HG02938 (cell line): ENCODE data around the gene CHFR.
"Not testable (repeated sequence)": the region's sequence is repeated elsewhere in the genome, so short reads cannot be mapped to it uniquely, and the experiment has no call there.

Source experiments
- ATAC-seq: cut with Tn5 transposase; IDR thresholded peaks from one replicate; pipeline ENCODE4 v1.9.1; 2021; ENCODE audit warnings: mild to moderate bottlenecking, moderate library complexity; ENCODE audit not compliant: unreplicated experiment

Gene CHFR, protein sequence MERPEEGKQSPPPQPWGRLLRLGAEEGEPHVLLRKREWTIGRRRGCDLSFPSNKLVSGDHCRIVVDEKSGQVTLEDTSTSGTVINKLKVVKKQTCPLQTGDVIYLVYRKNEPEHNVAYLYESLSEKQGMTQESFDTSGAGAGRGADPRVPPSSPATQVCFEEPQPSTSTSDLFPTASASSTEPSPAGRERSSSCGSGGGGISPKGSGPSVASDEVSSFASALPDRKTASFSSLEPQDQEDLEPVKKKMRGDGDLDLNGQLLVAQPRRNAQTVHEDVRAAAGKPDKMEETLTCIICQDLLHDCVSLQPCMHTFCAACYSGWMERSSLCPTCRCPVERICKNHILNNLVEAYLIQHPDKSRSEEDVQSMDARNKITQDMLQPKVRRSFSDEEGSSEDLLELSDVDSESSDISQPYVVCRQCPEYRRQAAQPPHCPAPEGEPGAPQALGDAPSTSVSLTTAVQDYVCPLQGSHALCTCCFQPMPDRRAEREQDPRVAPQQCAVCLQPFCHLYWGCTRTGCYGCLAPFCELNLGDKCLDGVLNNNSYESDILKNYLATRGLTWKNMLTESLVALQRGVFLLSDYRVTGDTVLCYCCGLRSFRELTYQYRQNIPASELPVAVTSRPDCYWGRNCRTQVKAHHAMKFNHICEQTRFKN

DNA sequence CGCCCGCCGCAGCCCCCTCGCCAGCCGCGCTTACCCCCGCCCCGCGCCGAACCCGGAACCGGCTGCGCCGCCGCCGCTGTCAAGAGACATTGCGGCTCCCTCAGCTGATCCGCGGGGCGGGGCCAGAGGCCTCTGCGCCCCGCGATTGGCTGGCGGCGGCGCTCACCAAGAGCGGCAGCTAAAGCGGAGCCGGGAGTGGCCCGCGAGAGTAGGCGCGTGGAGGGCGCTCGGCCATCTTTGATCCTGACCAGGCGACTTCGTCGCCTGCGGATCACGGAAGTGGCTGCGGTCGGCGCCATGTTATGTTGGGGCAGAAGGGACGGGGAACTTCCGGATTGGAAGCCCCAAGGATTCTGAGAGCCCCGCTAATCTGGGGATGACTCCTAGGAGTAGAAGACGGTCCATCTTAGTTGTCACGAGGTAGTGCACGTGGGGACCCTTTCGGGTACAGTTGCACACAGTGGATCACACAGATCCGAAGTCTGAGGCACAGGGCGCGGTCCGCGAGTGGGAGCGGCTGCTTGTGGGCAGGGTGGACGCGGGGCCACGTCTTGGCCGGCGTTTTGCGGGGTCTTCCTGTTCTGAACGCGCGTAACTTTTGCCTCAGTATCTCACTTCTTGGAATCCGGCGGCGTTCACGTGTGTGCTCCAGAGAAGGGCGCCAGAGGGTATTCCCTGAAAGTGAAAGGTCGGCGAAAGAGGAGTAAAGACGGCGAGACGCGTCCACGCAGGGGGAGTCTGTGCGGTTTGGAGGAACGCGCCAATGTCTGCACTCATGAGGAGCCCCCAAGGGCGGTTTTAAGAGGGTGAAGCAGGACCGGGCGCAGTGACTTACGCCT lies at the start of gene CHFR:
Gene CHFR (minus strand): TSS at position 93 of the 839 bp plus-strand sequence. CDS start 277 bp downstream, outside the sequence.
- peak; percentile 93 for ATAC-seq

DNA sequence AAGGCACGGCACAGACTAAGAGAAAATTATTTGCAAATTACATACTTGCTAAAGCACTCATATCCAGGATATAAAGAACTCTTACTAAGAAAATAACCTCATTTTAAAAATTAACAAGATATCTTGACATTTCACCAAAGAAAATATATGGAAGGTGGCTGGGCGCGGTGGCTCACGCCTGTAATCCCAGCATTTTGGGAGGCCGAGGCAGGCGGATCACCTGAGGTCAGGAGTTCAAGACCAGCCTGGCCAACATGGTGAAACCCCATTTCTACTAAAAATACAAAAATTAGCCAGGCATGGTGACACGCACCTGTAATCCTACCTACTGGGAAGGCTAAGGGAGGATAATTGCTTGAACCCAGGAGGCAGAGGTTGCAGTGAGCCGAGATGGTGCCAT lies 49.5 kb upstream of the CHFR start:
- not testable (repeated sequence) for ATAC-seq

DNA sequence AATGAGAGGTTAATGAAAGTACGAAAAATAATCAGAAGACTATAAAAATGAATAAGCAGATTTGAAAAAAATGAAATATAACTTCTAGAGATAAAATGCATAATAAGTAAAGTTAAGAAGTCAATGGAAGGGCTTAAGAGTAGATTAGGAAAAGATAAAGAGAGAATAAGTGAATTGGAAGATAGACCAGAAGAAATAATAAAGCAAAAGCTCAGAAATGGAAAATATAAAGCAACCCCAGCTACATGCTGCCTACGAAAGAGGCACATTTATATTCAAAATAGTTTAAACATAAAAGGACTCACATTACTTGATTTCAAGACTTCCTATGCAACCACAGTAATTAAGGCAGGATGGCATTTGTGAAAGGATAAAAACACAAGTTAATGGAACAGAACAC lies 48.8 kb upstream of the CHFR start:
- no peak for ATAC-seq

DNA sequence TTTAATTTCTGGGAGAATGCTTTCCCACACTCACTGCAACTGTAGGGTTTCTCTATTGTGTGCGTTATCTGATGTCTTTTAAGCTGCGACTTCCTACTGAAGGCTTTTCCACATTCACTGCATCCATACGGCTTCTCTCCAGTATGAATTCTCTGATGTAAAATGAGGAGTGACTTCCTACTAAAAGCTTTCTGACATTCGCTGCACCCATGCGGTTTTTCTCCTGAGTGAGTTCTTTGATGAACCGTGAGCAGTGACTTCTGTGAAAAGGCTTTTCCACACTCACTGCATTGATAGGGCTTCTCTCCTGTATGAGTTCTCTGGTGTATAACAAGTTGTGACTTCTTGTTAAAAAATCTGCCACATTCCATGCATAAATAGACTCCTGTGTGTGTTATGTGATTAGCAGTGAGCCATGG lies 39.0 kb upstream of the CHFR start:
- ATAC-seq: no peak

DNA sequence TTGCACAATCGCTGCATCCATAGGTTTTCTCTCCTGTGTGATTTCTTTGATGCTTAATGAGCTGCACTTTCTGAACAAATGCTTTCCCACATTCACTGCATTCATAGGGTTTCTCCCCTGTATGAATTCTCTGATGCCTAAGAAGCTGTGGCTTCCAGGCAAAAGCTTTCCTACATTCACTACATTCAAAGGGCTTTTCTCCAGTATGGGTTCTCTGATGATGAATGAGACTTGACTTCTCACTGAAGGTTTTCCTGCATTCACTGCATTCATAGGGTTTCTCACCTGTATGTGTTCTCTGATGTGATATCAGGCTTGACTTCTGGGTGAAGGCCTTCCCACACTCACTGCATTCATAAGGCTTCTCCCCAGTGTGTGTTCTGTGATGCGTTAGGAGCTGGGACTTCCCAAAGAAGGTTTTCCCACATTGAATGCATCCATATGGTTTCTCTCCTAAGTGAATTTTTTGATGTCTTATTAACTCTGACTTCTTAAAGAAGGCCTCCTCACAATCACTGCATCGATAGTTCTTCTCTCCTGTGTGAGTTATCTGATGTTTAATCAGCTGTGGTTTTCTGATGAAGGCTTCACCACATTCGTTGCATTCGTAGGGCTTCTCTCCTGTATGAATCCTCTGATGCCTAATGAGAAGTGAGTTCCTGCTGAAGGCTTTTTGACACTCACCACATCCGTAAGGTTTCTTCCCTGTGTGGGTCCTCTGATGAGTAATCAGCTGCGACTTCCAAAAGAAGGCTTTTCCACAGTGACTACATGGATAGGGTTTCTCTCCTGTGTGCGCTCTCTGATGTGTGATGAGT lies 38.4 kb upstream of the CHFR start:
- ATAC-seq: no peak

DNA sequence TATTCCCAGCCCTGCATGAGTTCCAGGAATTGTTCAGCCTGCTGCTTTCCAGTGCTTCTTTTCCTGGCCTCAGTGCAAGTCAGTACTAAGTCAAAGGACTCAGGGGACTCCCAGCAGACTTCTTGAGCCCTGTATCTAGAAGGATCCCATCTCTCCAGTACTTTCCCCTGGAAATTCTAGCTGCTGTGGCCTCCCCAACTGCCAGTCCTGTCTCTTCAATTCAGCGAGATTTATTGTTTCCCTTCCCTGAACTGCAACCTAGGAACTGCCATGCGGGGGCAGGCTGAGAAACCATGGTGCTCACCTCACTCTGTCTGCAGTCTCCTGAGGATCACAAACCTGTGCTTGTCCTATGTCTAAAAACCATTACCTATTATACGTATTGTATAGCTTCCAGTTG lies 37.0 kb upstream of the CHFR start:
- no peak for ATAC-seq

DNA sequence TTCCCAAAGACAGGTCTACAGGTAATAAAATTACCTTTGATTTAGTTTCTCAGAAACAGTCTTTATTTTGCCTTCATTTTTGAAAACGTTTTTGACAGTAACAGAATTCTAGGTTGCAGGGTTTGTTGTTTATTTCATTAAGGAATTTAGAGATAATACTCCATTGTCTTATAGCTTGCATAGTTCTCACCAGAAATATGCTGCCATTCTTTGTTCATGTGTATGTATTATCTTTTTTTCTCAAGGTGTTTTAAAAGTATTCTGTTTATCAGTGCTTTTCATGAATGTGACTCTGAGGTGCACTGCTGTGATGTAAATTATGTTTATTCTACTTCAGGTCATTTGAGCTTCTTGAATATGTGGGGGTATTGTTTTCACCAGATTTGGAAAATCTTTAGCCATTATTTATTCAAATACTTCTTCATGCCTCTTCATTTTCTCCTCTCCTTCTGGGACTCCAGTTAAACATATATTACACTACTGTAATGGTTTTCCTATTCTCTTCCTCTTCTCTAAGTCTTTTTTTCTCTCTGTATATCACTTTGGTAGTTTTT lies 36.0 kb upstream of the CHFR start:
- ATAC-seq: no peak

DNA sequence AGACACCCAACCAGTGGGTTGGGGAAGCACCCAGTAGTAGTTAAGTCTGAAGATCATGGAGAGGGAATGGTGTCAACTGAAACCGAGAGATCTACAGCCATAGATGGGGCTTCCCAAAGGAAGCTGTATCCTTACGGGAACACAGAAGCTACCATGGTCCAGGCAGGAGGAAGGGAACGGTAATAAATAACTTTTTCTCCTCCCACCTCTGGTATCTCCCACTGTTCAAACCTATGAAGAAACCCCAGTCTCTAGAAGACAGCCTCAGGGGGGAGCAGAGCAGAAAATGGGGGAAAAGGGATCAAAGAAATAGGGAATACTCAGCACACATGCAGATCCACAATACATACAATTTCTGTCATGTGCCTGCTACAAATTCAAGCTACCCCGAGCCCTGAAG lies 35.3 kb upstream of the CHFR start:
- ATAC-seq: no peak

DNA sequence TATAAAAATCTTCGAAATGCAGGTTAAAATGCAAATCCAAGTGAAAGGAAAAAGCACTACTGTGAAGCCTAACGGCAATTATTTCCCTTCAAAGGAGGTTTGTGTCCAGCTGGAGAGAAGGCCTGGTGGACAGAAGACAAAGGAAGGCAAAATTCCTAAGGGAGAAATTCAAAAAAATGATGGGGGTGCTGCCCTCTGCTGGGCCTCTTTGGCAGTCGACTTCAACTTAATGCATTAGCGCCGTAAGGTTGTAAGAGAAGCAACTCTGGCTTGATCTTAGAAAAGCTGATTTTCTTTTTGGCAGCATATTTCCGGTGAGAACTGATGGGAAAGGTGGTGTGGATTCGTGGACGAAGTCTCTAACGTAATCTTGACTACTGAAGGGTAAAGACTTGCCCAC lies 34.3 kb upstream of the CHFR start:
- no peak for ATAC-seq

DNA sequence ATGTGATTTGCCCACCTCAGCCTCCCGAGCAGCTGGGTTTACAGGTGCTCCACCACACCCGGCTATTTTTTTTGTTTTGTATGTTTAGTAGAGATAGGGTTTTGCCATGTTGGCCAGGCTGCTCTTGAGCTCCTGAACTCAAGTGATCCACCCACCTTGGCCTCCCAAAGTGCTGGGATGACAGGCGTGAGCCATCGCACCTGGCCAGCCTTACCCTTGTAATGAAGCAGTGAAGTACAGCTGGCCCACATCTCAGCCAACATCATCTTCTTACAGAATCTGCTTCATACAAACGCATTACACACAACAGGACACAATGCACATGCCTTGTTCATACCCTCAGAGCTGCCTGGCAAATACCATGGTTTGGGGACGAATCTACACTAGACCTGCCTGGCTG lies 31.3 kb upstream of the CHFR start:
- ATAC-seq: no peak

DNA sequence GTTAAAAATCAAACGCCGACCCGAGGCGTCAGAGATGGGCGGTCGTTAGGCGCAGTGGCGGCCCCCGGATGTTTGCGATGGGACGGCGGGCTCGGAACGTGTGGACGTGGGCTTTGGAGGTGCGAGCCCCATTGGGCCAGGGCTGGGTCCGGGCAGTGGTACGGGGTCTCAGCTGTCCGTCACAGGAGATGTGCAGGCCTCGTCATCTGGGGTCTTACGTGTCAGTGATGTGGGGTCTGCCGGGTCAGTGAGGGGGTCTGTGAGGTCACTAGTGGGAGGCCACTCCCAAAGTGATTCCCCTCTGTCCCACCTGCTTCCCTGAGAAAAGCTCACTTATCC lies 21.6 kb upstream of the CHFR start:
- no peak for ATAC-seq

DNA sequence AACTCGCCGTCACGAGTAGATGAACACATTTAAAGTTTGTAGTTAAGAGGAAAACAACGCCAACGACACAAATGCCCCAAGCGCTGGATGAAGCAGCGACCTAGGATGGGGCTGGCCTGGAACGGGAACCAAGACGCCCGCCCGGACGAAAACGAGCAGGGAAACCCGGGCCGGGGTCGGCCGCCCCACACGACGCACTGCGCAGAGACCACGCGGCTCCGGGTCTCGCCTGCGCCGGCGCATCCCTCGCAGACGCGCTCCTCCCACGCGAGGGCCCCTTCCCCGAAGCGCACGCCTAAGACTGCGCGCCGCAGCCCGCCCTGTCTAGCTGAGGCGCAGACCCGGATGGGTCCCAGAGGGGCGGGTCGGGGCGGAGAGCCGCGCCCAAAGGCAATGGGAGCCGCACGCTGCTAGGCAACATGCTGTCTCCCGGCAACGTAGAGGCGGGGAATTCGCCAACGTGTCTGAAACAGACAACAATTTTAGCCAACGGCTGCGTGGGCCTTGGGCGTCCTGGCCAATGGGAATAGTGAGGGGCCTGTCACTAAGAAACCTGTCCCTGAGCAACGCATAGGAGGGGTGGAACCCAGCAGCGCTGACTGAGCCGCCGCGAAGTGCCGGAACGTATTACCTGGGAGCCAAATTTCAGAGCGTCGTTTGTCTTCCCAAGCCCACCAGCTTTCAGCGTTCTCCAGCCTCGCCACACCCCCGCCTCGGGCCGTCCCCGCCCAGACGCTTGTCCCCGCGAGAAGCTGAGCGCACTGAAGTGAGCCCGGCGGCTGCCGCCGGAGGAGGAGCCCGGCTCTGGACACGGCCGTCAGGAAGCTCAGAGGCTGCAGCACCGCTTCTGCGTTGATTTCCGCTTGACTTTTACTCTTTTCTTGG lies 21.0 kb upstream of the CHFR start:
- peak; percentile 93 for ATAC-seq

DNA sequence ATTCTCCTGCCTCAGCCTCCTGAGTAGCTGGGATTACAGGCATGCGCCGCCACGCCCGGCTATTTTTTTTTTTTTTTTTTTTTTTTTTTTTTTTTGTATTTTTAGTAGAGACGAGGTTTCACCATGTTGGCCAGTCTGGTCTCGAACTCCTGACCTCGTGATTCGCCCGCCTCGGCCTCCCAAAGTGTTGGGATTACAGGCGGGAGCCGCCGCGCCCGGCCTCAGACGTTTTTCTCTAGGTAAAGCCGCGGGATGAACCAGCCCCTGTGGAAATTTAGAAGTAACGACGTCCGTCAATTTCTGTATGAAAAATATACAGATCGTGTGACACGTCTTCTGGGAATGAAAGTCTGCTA lies 20.4 kb upstream of the CHFR start:
- ATAC-seq: not testable (repeated sequence)

DNA sequence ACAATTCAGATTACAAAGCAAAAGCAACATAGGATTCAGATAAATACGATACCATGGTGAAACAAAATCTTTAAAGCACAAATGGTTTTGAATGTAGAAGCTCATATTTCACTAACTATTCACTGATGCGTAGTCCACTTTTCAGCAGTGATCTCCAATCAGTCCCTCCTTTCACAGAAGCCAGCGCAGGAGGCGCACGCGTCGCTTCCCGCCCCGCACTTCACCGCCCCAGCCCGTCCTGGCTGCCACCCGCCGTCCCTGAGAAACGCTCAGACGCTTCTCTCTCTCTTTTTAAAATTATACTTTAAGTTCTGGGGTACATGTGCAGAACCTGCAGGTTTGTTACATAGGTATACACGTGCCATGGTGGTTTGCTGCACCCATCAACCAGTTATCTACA lies 19.8 kb upstream of the CHFR start:
- ATAC-seq: no peak

DNA sequence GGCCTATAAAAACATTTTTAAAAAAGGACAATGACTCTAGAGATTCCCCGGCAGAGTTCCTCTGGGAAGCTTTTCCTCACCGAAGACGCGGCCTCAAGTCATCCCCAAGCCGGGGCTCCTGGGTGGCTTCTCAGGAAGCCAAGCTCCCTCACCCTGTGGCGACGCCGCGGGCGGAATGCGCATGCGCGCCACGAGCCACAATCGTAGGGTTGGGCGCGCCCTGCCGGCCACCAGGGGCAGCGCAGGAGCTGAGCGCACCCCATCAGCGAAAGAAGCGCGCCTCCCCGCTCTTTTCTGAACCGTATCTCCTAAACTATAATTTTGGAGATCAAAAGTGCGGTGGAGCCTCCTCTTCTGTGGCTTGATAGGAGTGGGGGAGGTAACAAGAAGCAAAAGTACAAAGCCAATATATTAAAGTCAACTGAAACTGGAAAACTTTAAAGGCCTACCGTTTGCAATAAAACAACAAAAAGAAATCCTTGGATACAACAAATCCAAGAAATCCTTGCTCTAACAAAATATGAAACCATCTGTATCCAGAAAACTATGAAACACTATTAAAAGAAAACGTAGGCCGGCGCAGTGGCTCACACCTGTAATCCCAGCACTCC lies 17.4 kb upstream of the CHFR start:
- no peak for ATAC-seq

DNA sequence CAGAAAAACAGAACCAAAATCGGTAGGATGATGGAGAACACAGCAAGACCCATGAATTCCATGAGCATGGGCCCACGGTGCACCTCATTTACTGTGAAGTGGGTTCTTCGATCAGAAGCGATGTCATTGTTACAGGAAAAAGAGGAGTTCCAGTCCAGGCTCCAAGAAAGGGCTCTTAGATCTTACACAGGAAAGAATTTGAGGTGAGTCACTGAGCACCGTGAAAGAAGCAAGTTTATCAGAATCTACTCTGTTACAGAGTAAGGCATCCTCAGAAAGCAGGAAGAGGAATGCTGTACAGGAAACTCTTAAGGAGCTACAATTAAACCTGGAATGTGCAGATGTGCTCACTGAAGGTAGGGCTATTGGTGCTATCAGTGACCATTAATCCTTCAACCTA lies 11.6 kb upstream of the CHFR start:
- no peak for ATAC-seq

DNA sequence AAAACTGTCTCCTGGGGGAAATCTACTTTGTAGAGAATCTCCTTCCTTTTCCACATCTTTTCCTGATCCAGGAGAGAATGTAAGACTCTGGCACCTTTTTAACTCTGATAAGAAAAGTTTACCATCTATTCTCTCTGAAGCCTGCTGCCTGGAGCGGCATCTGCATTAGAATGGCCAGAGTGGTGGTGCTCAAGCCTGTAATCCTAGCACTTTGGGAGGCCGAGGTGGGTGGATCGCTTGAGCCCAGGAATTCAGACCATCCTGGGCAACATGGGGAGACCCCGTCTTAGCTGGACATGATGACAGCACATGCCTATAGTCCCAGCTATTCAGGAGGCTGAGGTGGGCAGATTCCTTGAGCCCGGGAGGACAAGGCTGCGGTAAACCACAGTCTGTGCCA lies 1.4 kb upstream of the CHFR start:
- ATAC-seq: no peak

DNA sequence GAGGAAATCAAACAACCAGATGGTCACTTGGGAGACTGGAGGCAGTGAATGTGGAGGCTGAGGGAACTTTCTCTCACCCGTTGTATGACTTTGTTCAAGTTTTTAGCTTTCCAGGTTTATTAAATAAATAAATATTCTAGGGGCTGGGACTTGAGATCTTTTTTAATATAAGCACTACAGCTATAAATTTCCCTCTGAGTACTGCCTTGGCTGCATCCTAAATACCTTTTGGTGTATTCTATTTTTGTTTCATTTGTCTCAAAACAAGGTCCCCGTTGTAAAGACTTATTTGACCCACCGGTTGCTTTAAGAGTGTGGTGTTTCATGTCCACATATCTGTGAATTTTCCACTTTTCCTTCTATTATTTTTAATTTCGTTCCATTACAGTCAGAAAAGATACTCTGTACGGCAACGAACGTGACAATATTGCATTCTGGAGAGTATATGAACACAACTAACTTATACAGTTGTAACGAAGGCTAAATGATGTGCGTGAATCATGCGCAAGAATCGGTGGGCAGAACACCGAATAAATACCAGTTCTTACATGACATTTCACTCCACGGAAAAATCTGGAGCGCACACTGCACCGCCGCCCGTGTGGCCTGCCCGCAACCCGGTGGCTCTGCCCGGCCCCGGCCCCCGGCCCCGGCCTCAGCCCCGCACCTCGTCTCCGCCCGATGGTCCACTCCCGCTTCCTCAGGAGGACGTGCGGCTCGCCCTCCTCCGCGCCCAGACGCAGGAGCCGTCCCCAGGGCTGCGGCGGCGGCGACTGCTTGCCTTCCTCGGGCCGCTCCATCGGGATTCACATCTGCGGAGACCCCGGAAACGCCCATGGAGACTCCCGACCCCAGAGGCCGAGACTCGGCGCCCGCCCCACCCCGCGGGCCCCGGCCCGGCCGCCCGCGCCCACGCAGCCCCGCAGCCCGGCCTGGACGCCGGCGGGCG lies 602 bp downstream of the CHFR start:
- ATAC-seq: peak; percentile 28
